Right cardiac atrium (tissue), 5 donors: ENCODE data around the gene TPD52L1. TPM values are rescaled to one million over a fixed set of nuclear protein-coding genes. Genes with fewer than 3 reads are reported as not detected.
"Not testable (repeated sequence)": the region's sequence is repeated elsewhere in the genome, so short reads cannot be mapped to it uniquely, and the experiment has no call there.

Experiments
- ATAC-seq, 2 donors: fragments of 200-7000 bp; cut with Tn5 transposase; one replicate each; pipeline versions ENCODE4 v1.8.0 to v1.9.1; 2020; ENCODE audit warnings: moderate library complexity in 2 of 2, mild to moderate bottlenecking in 1 of 2
- DNase-seq, 3 donors: peaks; one replicate each; pipeline ENCODE4 v3.0.0-alpha.2; 2020
- H3K27ac ChIP-seq: one replicate; pipeline ENCODE4 v1.5.1; 2013; ENCODE audit warnings: mild to moderate bottlenecking, low read length, control low read depth, moderate library complexity
- H3K27me3 ChIP-seq: one replicate; pipeline ENCODE4 v1.6.1; 2013; ENCODE audit not compliant: control insufficient read depth, insufficient read depth
- H3K4me1 ChIP-seq: one replicate; pipeline ENCODE4 v1.6.1; 2013; ENCODE audit warnings: low read length; ENCODE audit not compliant: control insufficient read depth, insufficient read depth
- H3K4me3 ChIP-seq: one replicate; pipeline ENCODE4 v1.5.1; 2013; ENCODE audit warnings: low read length, control low read depth
- H3K9me3 ChIP-seq: one replicate; pipeline ENCODE4 v1.6.1; 2013; ENCODE audit warnings: low read length; ENCODE audit not compliant: control insufficient read depth
- WGBS: extraction: QIAGEN DNeasy Blood & Tissue Kit; methylation state at CpG from one replicate; pipeline ENCODE4 v1.1.7; 2013; 5-methylcytosine and 5-hydroxymethylcytosine counted together
- intact Hi-C, 4 donors: fragments of 100-400 bp; cut with DNase I; formaldehyde crosslinking; loops; one replicate each; pipeline versions ENCODE4 v1.11.0 to v1.14.0; 2022 to 2023
- polyA plus RNA-seq: library from polyadenylated mRNA; stranded (reverse); fragments of 200-250 nt; gene quantifications from one replicate; pipeline ENCODE4 v1.2.3, GENCODE V29; 2013
- total RNA-seq, 4 donors: library from RNA; stranded (reverse); fragmentation: NEBNext Ultra II Directional; extraction: Animal tissue kit (Norgen Biotek cat#: 25700); gene quantifications; one replicate each; pipeline ENCODE4 v1.2.1, GENCODE V29; 2021
- donor health status: healthy with polysubstance abuse.
- donor health status: DM: no; HTN: yes; CAD: no.
- donor health status: DM: no; HTN: no; CAD: no.
- donor health status: DM: no; HTN: yes; CAD: no; lungs with severe emphysema.
- donor health status: DM: yes; HTN: yes; CAD: no.

The TPD52L1 gene
- total and polyA plus RNA-seq, 5 donors: 14.9 to 36.1 (median 21.4) TPM

- Histone ChIP-seq H3K4me3 (no peak overlapping the region), H3K9me3 (no peaks in the 10 kb centered on the region), H3K27me3 (no peaks in the 10 kb centered on the region), H3K4me1 (no peaks in the 10 kb centered on the region), H3K27ac (no peak overlapping the region)
- WGBS: over 99% methylated on average over 8 of the region's 8 CpGs
- intact Hi-C loops: no loop called here
- no peak for ATAC-seq
- DNase-seq: peak in 1 of 3 donors; percentile 47
Observed at GRCh38 chr6:125273251-125273650, 119.7 kb downstream of the TPD52L1 start.

- Histone ChIP-seq H3K27me3 (no peaks in the 10 kb centered on the region), H3K9me3 (no peaks in the 10 kb centered on the region), H3K4me3 (no peak overlapping the region), H3K4me1 (no peaks in the 10 kb centered on the region), H3K27ac (no peak overlapping the region)
- no peak for ATAC-seq
- 90% methylated on average over 7 of the region's 7 CpGs for WGBS
- intact Hi-C loops: no loop called here
- DNase-seq: no peak
Observed at GRCh38 chr6:125273965-125274364, 120.4 kb downstream of the TPD52L1 start.

- no peaks in the 10 kb centered on the region for H3K4me1 ChIP-seq
- no peaks in the 10 kb centered on the region for H3K27me3 ChIP-seq
- H3K9me3 ChIP-seq: no peaks in the 10 kb centered on the region
- intact Hi-C loops: no loop called here
- H3K4me3 ChIP-seq: no peak overlapping the region
- DNase-seq (no peak), ATAC-seq (no peak)
- H3K27ac ChIP-seq: no peak overlapping the region
- 77% methylated on average over 3 of the region's 3 CpGs for WGBS
Observed at GRCh38 chr6:125274935-125275334, 121.4 kb downstream of the TPD52L1 start.

- no peaks in the 10 kb centered on the region for H3K9me3 ChIP-seq
- ATAC-seq (no peak), DNase-seq (no peak)
- intact Hi-C loops: no loop called here
- H3K4me1 ChIP-seq: no peaks in the 10 kb centered on the region
- no peaks in the 10 kb centered on the region for H3K27me3 ChIP-seq
- WGBS: 96% methylated on average over 3 of the region's 3 CpGs
- H3K27ac ChIP-seq: no peak overlapping the region
- H3K4me3 ChIP-seq: no peak overlapping the region
Observed at GRCh38 chr6:125275779-125276178, 122.2 kb downstream of the TPD52L1 start.

- ATAC-seq (no peak), DNase-seq (no peak)
- intact Hi-C loops: no loop called here
- WGBS: 98% methylated on average over 1 of the region's 1 CpG
- Histone ChIP-seq H3K9me3 (no peaks in the 10 kb centered on the region), H3K27me3 (no peaks in the 10 kb centered on the region), H3K4me1 (no peaks in the 10 kb centered on the region), H3K4me3 (no peak overlapping the region), H3K27ac (no peak overlapping the region)
Observed at GRCh38 chr6:125277838-125278237, 124.3 kb downstream of the TPD52L1 start.

GRCh38 chr6:125279961-125280360 lies 126.4 kb downstream of the TPD52L1 start:
- Histone ChIP-seq H3K4me3 (no peak overlapping the region), H3K27ac (no peak overlapping the region), H3K4me1 (no peaks in the 10 kb centered on the region), H3K27me3 (no peaks in the 10 kb centered on the region), H3K9me3 (no peaks in the 10 kb centered on the region)
- intact Hi-C loops: no loop called here
- 96% methylated on average over 7 of the region's 7 CpGs for WGBS
- ATAC-seq (no peak), DNase-seq (no peak)

GRCh38 chr6:125280370-125281035 lies 126.9 kb downstream of the TPD52L1 start:
- DNase-seq, H3K4me1 ChIP-seq, H3K27me3 ChIP-seq, H3K9me3 ChIP-seq, H3K27ac ChIP-seq, ATAC-seq, intact Hi-C loops, H3K4me3 ChIP-seq: not testable (repeated sequence)
- WGBS: 89% methylated on average over 11 of the region's 11 CpGs

GRCh38 chr6:125282470-125282869 lies 128.9 kb downstream of the TPD52L1 start:
- WGBS: 99% methylated on average over 3 of the region's 3 CpGs
- intact Hi-C loops: not testable (repeated sequence)

GRCh38 chr6:125285353-125285752 lies 131.8 kb downstream of the TPD52L1 start:
- 97% methylated on average over 1 of the region's 1 CpG for WGBS
- H3K27ac ChIP-seq: no peak overlapping the region
- intact Hi-C loops: no loop called here
- ATAC-seq (no peak), DNase-seq (no peak)
- no peaks in the 10 kb centered on the region for H3K27me3 ChIP-seq
- no peaks in the 10 kb centered on the region for H3K9me3 ChIP-seq
- no peak overlapping the region for H3K4me3 ChIP-seq
- H3K4me1 ChIP-seq: no peaks in the 10 kb centered on the region

More at GRCh38 chr6:125282470-125282869, 128.9 kb downstream of the TPD52L1 start:
- H3K4me3 ChIP-seq, DNase-seq, ATAC-seq, H3K9me3 ChIP-seq, H3K27ac ChIP-seq, H3K27me3 ChIP-seq, H3K4me1 ChIP-seq: not testable (repeated sequence)

GRCh38 chr6:125285936-125286335 lies 132.4 kb downstream of the TPD52L1 start:
- 100% methylated on average over 1 of the region's 1 CpG for WGBS

GRCh38 chr6:125287718-125288117 lies 134.1 kb downstream of the TPD52L1 start:
- WGBS: 95% methylated on average over 9 of the region's 9 CpGs
- no peak overlapping the region for H3K27ac ChIP-seq
- no peak overlapping the region for H3K4me3 ChIP-seq
- intact Hi-C loops: no loop called here
- ATAC-seq (no peak), DNase-seq (no peak)
- no peaks in the 10 kb centered on the region for H3K9me3 ChIP-seq
- peaks cover 4% of the 10 kb centered on the region for H3K4me1 ChIP-seq
- no peaks in the 10 kb centered on the region for H3K27me3 ChIP-seq

More at GRCh38 chr6:125285936-125286335, 132.4 kb downstream of the TPD52L1 start:
- no peak for ATAC-seq
- intact Hi-C loops: no loop called here
- Histone ChIP-seq H3K27me3 (no peaks in the 10 kb centered on the region), H3K4me1 (no peaks in the 10 kb centered on the region), H3K27ac (no peak overlapping the region), H3K4me3 (no peak overlapping the region), H3K9me3 (no peaks in the 10 kb centered on the region)
- no peak for DNase-seq

- Histone ChIP-seq H3K9me3 (no peaks in the 10 kb centered on the region), H3K27me3 (no peaks in the 10 kb centered on the region), H3K27ac (no peak overlapping the region), H3K4me1 (peaks cover 4% of the 10 kb centered on the region), H3K4me3 (no peak overlapping the region)
- intact Hi-C loops: loop anchor here in 1 of 4 donors (10.0 kb wide), 1 partner anchor 139 kb away; the partner anchor contains the start of gene TPD52L1
- no peak for ATAC-seq
- 92% methylated on average over 3 of the region's 3 CpGs for WGBS
- DNase-seq: no peak
Observed at GRCh38 chr6:125293587-125293986, 140.0 kb downstream of the TPD52L1 start.
